Fibroblast of skin of back (primary cell): ENCODE measurements around the gene TMEM176A.

Experiments used
- DNase-seq: peaks from one replicate; pipeline ENCODE4 v3.0.0-alpha.2; 2013

TMEM176A gene

GRCh38 chr7:150820148-150820547, 19.6 kb downstream of the TMEM176A start:
- no peak for DNase-seq

GRCh38 chr7:150820578-150821198, 20.1 kb downstream of the TMEM176A start:
- no peak for DNase-seq

- DNase-seq = no peak
Observed at GRCh38 chr7:150823043-150823442, 22.5 kb downstream of the TMEM176A start.

GRCh38 chr7:150823484-150824126, 23.0 kb downstream of the TMEM176A start:
- no peak for DNase-seq

- no peak for DNase-seq
Observed at GRCh38 chr7:150824379-150825177, 24.0 kb downstream of the TMEM176A start.

- DNase-seq = no peak
Observed at GRCh38 chr7:150826061-150826849, 25.7 kb downstream of the TMEM176A start.

- no peak for DNase-seq
Observed at GRCh38 chr7:150828384-150828783, 27.8 kb downstream of the TMEM176A start.

- DNase-seq = no peak
Observed at GRCh38 chr7:150829426-150829825, 28.9 kb downstream of the TMEM176A start.

GRCh38 chr7:150830937-150831336, 30.4 kb downstream of the TMEM176A start:
- DNase-seq = no peak

- no peak for DNase-seq
Observed at GRCh38 chr7:150831851-150832250, 31.3 kb downstream of the TMEM176A start.

GRCh38 chr7:150835019-150835418, 34.5 kb downstream of the TMEM176A start:
- DNase-seq = no peak

GRCh38 chr7:150835702-150836280, 35.2 kb downstream of the TMEM176A start:
- DNase-seq = no peak

- no peak for DNase-seq
Observed at GRCh38 chr7:150838965-150839650, 38.5 kb downstream of the TMEM176A start.

- DNase-seq = no peak
Observed at GRCh38 chr7:150842018-150842417, 41.4 kb downstream of the TMEM176A start.

- DNase-seq = no peak
Observed at GRCh38 chr7:150842716-150843115, 42.1 kb downstream of the TMEM176A start.

- no peak for DNase-seq
Observed at GRCh38 chr7:150845421-150845861, 44.9 kb downstream of the TMEM176A start.

- DNase-seq = no peak
Observed at GRCh38 chr7:150846291-150847115, 45.9 kb downstream of the TMEM176A start.

GRCh38 chr7:150847536-150847935, 47.0 kb downstream of the TMEM176A start:
- no peak for DNase-seq

GRCh38 chr7:150848111-150848510, 47.5 kb downstream of the TMEM176A start:
- DNase-seq = no peak

- DNase-seq = no peak
Observed at GRCh38 chr7:150848561-150849115, 48.1 kb downstream of the TMEM176A start.
